Forelimb muscle (tissue), 1 donor: ENCODE results near the gene G2E3. TPM values are rescaled to one million over a fixed set of nuclear protein-coding genes. Genes with fewer than 3 reads are reported as not detected.
"Not testable (repeated sequence)": the region's sequence is repeated elsewhere in the genome, so short reads cannot be mapped to it uniquely, and the experiment has no call there.

Experiments used
- DNase-seq: peaks from one replicate; pipeline ENCODE4 v3.0.0-alpha.2; 2013; ENCODE audit warnings: low read depth
- polyA plus RNA-seq: library from polyadenylated mRNA; unstranded; fragments of 120-200 nt; gene quantifications from one replicate; pipeline ENCODE4 v1.2.1, GENCODE V29; 2013; ENCODE audit not compliant: insufficient read length

The G2E3 gene
- polyA plus RNA-seq, 1 donor, result 19.1 TPM

GRCh38 chr14:30559638-30560091 lies 707 bp downstream of the G2E3 start:
- no peak for DNase-seq

DNA sequence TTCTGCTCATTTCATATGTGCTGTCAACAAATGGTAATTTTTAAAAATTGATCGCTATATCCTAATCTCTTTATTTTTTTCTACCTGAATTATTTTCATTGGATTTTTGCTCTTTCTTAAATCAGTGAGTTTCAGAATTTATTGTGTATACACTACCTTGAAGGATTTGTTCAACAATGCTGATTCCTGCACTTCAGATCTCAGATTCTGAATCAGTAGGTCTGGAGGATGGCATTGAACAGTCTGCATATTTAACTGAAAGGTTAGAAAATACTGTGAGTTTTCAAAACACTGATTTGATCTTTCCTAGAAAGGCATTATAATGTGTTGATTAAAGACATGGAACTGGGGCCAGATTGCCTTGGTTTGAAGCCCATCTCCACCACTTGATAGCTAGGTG lies 1.6 kb downstream of the G2E3 start:
- DNase-seq, result no peak

- no peak for DNase-seq
Measured at GRCh38 chr14:30564235-30564867, 5.4 kb downstream of the G2E3 start.

DNA sequence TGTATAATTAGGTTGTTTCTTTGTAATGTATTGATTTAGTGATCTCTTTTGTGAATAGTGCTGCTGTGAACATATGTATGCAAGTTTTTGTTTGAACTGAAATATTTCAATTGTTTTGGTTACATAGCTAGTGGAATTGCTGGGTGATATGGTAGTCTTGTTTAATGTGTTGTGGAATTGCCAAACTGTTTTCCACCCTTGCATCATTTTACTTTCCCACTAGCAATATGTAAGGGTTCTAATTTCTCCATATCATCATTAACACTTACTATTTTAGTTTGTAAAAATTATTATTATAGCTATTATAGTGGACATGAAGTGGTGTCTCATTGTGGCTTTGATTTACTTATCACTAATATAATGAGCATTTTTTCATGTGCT lies 5.9 kb downstream of the G2E3 start:
- DNase-seq, result no peak

DNA sequence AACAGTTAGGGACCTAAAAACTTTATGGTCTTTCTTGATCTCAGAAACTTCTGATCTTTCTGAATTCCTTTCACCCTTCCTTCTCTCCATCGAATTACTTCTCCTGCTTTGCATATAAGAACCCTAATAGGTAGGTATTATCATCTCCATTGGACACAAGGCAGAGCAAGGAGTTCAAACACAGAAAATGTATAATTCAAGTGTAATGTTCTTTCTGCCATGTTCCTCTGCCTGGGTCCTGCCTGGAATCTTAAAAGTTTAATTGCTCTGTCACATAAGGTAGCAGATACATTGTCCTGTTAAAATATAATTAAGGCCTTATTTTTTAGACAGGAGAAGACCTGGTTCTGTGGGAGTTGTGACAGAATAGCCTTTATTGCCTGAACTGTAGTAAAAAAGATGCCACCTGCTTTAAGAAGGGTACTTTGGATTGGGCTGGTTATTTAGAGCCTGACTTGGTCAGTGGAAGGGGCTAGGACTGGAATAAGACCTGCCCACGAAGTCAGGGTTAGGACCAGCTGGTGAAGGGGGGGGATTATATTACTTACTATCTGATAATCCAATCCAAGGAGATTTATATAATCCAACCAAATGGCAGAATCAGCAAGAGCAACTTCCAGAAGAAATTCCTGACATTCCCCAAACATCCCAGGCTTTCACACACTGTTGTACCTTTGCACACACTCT lies 10.4 kb downstream of the G2E3 start:
- DNase-seq, result no peak

DNA sequence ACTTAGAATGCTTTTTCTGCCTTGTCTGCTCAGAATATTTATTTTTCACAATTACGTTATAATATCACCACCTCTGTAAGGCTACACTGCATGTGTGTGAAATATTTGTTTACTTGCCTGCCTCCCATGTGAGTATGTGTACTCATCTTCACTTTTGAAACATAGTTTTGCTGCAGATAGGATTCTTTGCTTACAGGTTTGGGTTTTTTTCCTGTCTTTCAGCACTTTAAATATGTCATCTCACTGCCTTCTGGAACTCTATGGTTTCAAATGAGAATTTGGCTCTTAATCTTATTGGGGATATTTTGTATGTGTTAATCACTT lies 10.9 kb downstream of the G2E3 start:
- no peak for DNase-seq

DNA sequence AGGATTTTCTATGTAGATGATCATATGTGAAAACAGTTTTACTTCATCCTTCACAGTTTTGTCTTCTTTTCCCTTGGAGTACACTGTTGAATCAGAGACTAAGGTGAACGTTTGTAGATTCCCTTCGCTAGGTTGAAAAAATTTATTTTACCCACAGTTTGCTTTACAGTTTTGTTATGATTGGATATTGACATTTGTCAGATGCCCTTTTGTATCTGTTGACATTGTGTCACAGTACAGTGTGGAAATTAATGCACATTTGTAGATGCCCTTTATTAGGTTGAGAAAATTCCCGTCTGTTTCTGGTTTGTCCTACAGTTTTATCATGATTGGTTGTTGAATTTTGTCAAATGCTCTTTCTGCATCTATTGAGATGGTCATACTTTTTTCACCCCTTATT lies 13.3 kb downstream of the G2E3 start:
- DNase-seq, result no peak

DNA sequence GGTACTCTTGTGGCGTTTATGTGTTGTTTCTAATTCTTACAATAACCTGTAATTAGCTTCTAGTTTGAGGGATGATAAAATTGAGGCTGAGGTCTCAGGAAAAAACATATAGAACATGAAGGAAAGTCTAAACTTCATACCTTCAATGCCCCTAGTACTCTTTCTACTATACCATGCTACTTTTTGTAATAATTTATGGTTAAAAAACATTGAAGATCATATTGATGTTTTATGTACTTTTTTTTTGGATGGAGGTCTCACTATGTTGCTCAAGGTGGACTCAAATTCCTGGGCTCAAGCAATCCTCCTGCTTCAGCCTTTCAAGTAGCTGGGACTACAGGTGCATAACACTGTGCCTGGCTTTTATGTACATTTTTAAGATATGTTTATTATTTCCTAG lies 13.8 kb downstream of the G2E3 start:
- no peak for DNase-seq

DNA sequence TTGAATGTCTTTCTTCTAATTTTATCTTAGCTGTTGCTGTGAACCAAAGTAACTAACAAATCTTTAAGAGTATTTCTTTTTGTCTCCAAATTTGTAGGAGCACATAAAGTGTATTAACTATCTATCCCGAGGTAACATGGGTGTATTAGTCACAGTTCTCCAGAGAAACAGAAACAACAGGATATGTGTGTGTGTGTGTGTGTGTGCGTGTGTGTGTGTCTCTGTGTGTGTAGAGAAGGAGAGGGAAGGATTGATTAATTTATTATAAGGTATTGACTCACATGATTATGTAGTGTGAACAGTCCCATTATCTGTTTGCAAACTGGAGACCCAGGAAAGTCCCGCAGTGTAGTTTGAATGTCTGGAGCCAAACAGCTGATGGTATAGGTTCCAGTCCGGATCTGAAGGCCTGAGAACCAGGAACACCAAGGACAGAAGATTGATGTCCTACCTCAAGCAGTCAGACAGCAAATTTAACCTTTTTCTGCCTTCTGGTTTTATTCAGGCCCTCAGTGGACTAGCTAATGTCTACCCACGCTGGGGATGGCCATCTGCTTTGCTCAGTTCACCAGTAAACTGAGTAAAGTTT lies 14.4 kb downstream of the G2E3 start:
- no peak for DNase-seq

DNA sequence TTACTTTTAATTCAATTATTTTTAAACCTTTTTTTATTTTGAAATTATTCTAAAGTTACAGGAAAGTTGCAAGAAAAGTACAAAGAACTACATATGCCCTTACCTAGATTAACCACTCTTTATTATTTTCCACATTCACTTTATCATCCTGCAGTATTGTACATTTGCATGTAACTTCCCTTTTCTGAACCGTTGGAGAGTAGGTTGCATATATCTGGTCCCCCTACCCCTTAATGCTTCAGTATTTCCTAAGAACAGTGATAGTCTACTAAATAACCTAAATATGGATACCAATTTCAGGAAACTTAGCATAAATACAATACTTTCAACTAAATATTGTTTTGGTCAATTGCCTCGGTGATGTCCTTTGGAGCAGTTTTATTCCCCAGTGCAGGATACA lies 15.0 kb downstream of the G2E3 start:
- DNase-seq, result no peak

- not testable (repeated sequence) for DNase-seq
Measured at GRCh38 chr14:30574777-30575176, 15.8 kb downstream of the G2E3 start.

DNA sequence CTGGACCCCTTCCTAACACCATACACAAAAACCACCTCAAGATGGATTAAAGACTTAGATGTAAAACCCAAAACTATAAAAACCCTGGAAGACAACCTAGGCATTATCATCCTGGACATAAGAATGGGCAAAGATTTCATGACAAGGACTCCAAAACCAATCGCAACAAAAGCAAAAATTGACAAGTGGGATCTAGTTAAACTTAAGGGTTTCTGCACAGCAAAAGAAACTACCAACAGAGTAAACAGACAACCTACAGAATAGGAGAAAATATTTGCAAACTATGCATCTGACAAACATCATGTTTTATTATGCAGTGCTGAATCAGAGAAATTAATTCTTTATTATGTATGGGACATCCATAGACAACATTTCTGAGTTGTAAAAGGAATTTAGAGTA lies 17.4 kb downstream of the G2E3 start:
- DNase-seq, result not testable (repeated sequence)

DNA sequence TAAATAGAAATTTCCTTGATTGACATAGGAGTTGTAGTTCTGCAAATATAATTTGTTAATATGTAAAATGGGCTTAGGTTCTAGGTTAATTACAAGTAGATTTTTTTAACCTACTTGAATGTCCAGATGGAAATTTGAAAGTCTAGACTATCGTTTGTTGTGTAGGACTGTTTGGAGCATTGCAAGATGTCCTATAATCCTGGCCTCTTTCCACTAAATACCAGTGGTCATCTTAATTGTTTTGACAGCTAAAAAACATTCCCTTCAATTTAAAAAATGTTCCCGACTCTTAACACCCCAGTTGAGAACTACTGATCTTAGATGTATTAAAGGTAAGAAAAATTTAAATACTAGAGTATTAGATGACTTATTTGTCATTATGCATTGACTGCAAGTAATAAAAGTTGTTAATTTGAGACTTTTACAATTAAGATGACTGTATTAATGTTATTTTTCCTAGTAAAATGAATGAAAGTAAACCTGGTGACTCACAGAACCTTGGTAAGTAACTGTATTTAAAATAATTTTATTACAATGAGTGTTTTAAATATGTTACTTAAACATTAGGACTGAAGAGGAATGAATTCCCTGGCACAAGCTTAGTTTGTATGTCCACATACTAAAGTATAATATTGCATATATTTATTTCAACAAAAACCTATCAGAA lies 21.8 kb downstream of the G2E3 start:
- DNase-seq, result no peak

DNA sequence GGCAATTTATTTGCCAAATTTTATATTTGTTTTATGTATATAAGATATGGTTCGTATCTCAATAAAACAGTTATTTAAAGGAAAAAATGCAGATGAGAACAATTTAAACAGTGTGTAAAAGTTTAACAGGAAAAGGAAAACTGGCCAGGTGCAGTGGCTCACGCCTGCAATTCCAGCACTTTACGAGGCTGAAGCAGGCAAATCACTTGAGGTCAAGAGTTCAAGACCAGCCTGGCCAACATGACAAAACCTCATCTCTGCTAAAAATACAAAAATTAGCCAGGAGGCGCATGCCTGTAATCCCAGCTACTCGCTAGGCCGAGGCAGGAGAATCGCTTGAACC lies 22.3 kb downstream of the G2E3 start:
- no peak for DNase-seq

GRCh38 chr14:30582376-30582775 lies 23.4 kb downstream of the G2E3 start:
- no peak for DNase-seq

- DNase-seq, result no peak
Measured at GRCh38 chr14:30584058-30584630, 25.2 kb downstream of the G2E3 start.

- DNase-seq, result no peak
Measured at GRCh38 chr14:30585204-30585603, 26.2 kb downstream of the G2E3 start.

- DNase-seq, result no peak
Measured at GRCh38 chr14:30587141-30587540, 28.2 kb downstream of the G2E3 start.

DNA sequence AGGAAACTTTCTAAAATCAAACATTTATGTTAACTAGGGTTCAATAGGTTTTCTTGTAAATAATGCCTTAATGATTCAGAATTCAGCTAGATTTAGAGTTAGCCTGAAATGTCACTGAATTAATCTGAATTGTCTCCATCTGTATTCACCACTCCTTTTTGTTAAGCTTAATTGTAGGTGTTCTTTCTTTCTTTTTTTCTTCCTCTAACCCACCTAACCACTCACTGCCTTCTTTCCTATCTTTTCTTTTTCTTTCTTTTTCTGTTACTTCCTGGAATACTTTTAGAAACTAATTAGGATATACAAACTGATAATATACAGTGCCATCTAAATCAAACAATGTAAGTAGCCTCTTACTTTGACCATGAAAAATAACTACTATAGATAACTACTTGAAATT lies 29.9 kb downstream of the G2E3 start:
- DNase-seq, result no peak

DNA sequence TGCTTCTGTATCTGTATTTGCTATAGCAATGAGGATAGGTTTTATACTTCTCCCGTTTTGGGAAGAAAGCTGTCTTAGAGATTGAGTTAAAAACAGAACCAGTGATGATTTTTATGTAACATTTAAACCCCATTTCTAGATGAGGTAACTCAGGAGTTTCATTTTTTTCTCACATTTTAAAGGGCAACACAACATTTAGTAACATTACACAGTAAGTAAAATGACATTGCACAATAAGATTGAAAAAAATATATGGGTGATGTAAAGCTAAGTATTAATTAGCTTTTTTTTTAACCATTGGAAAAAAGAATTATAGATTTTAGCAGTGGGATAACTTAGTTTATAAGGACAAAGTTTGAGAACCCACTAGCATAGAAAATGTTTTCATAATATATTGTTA lies 38.0 kb downstream of the G2E3 start:
- DNase-seq, result no peak

DNA sequence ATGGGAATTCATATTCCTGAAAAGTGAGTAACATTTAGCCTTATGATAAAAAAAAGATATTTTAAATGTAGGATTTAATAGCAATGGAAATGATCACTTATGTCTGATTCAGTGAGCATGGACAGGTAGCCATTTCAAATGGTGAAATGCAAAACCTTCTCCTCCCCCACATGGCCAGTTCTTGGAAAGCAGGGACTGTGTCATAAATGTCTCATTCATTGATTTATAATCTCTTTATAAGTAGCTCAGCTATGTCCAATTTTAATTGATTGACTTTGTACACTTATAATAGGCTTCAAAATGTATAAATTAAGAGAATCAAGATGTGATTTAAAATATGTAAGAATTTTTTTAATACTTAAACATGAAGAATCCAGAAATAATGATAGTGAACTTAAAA lies 38.5 kb downstream of the G2E3 start:
- no peak for DNase-seq
